Mesenchymal stem cell (in vitro differentiated cells and primary cell): ENCODE measurements around the gene ATXN7.

Experiments
- DNase-seq: peaks from one replicate; pipeline ENCODE4 v3.0.0-alpha.2; 2013
- H2AFZ ChIP-seq: one replicate; pipeline ENCODE4 v1.6.1; 2013; ENCODE audit warnings: low read depth, mild to moderate bottlenecking, control low read depth, inconsistent platforms, low read length, moderate library complexity
- H2AK5ac ChIP-seq: 2 replicates; pipeline ENCODE4 v1.6.1; 2013; ENCODE audit warnings: low read length, moderate library complexity, mild to moderate bottlenecking, inconsistent platforms; ENCODE audit not compliant: severe bottlenecking
- H2BK120ac ChIP-seq: one replicate; pipeline ENCODE4 v1.6.1; 2013; ENCODE audit warnings: low read depth, mild to moderate bottlenecking, inconsistent platforms, low read length, moderate library complexity
- H2BK12ac ChIP-seq, 2 experiments: one replicate each; pipeline ENCODE4 v1.6.1; 2013; ENCODE audit warnings: inconsistent platforms in 2 of 2, low read length in 2 of 2, mild to moderate bottlenecking in 2 of 2, moderate library complexity in 2 of 2, control low read depth in 1 of 2
- H2BK15ac ChIP-seq: one replicate; pipeline ENCODE4 v1.6.1; 2013; ENCODE audit warnings: mild to moderate bottlenecking, low read depth, inconsistent platforms; ENCODE audit not compliant: poor library complexity, severe bottlenecking
- H2BK5ac ChIP-seq: 2 replicates; pipeline ENCODE4 v1.6.1; 2013; ENCODE audit warnings: low read depth, mild to moderate bottlenecking, low read length, control low read depth, inconsistent platforms; ENCODE audit not compliant: poor library complexity, severe bottlenecking
- H3K14ac ChIP-seq, 2 experiments: one replicate each; pipeline ENCODE4 v1.6.1; 2013; ENCODE audit warnings: inconsistent platforms in 2 of 2, low read length in 2 of 2, control low read depth in 1 of 2, mild to moderate bottlenecking in 1 of 2, moderate library complexity in 1 of 2
- H3K18ac ChIP-seq, 2 experiments: one replicate each; pipeline ENCODE4 v1.6.1; 2013; ENCODE audit warnings: inconsistent platforms in 2 of 2, low read length in 2 of 2, control low read depth in 1 of 2, low read depth in 1 of 2, mild to moderate bottlenecking in 1 of 2
- H3K23ac ChIP-seq, 2 experiments: one replicate each; pipeline ENCODE4 v1.6.1; 2013; ENCODE audit warnings: inconsistent platforms in 2 of 2, low read length in 2 of 2, mild to moderate bottlenecking in 2 of 2, moderate library complexity in 2 of 2, control low read depth in 1 of 2
- H3K27ac ChIP-seq: 2 replicates; pipeline ENCODE4 v1.5.1; 2013; ENCODE audit warnings: mild to moderate bottlenecking, moderate library complexity, low read length, control low read depth, inconsistent platforms; ENCODE audit not compliant: poor library complexity, severe bottlenecking
- H3K27me3 ChIP-seq, 2 experiments: 2 replicates each; pipeline versions ENCODE4 v1.6.1 to v1.7.0; 2013; ENCODE audit warnings: low read length in 2 of 2, mild to moderate bottlenecking in 2 of 2, moderate library complexity in 2 of 2, control low read depth in 1 of 2, inconsistent platforms in 1 of 2; ENCODE audit not compliant: control insufficient read depth in 1 of 2, insufficient read depth in 1 of 2
- H3K36me3 ChIP-seq, 2 experiments: 2 replicates each; pipeline versions ENCODE4 v1.6.1 to v1.7.0; 2013; ENCODE audit warnings: low read length in 2 of 2, control low read depth in 1 of 2, inconsistent platforms in 1 of 2, low read depth in 1 of 2, mild to moderate bottlenecking in 1 of 2; ENCODE audit not compliant: insufficient read depth in 2 of 2, control insufficient read depth in 1 of 2
- H3K4ac ChIP-seq, 2 experiments: one replicate each; pipeline ENCODE4 v1.6.1; 2013; ENCODE audit warnings: inconsistent platforms in 2 of 2, low read length in 2 of 2, mild to moderate bottlenecking in 2 of 2, moderate library complexity in 2 of 2, control low read depth in 1 of 2, low read depth in 1 of 2
- H3K4me1 ChIP-seq: 2 replicates; pipeline ENCODE4 v1.6.1; 2013; ENCODE audit warnings: low read depth, low read length, control low read depth; ENCODE audit not compliant: control insufficient read depth, insufficient read depth
- H3K4me2 ChIP-seq: 2 replicates; pipeline ENCODE4 v1.6.1; 2013; ENCODE audit warnings: low read length, mild to moderate bottlenecking, inconsistent platforms; ENCODE audit not compliant: poor library complexity, severe bottlenecking
- H3K4me3 ChIP-seq, 2 experiments: 2 replicates each; pipeline versions ENCODE4 v1.5.1 to v1.7.0; 2013; ENCODE audit warnings: low read length in 2 of 2, mild to moderate bottlenecking in 2 of 2, control low read depth in 1 of 2, low read depth in 1 of 2; ENCODE audit not compliant: insufficient read depth in 1 of 2
- H3K79me1 ChIP-seq: replicated peaks from 2 replicates; pipeline ENCODE4 v1.6.1; 2013; ENCODE audit warnings: mild to moderate bottlenecking, control low read depth, low read length, inconsistent platforms; ENCODE audit not compliant: poor library complexity, severe bottlenecking
- H3K9ac ChIP-seq: 2 replicates; pipeline ENCODE4 v1.7.0; 2013; ENCODE audit warnings: mild to moderate bottlenecking, low read length, moderate library complexity
- H3K9me3 ChIP-seq: 2 replicates; pipeline ENCODE4 v1.7.0; 2013; ENCODE audit warnings: mild to moderate bottlenecking, low read length; ENCODE audit not compliant: control insufficient read depth
- H4K8ac ChIP-seq: one replicate; pipeline ENCODE4 v1.6.1; 2013; ENCODE audit warnings: inconsistent platforms, mild to moderate bottlenecking, low read length, moderate library complexity
- H4K91ac ChIP-seq: one replicate; pipeline ENCODE4 v1.6.1; 2013; ENCODE audit warnings: mild to moderate bottlenecking, low read length, inconsistent platforms
- WGBS: methylation state at CpG from one replicate; pipeline ENCODE4 v1.1.7; 2013; ENCODE audit warnings: mixed read lengths; 5-methylcytosine and 5-hydroxymethylcytosine counted together

The ATXN7 gene

GRCh38 chr3:63895422-63896189 lies 31.9 kb downstream of the ATXN7 start:
- Histone ChIP-seq H3K18ac (no peak overlapping the region), H3K36me3 (peaks cover 10 to 36% of the 10 kb centered on the region in 2 experiments), H3K79me1 (peaks cover 25% of the 10 kb centered on the region), H3K27ac (no peak overlapping the region), H3K27me3 (no peaks in the 10 kb centered on the region), H3K4me1 (no peaks in the 10 kb centered on the region), H2BK12ac (no peak overlapping the region), H4K8ac (no peak overlapping the region), H2BK15ac (no peak overlapping the region), H2BK5ac (no peak overlapping the region), H3K4me2 (no peak overlapping the region), H2BK120ac (no peak overlapping the region), H4K91ac (no peak overlapping the region), H3K4me3 (no peak overlapping the region), H2AFZ (no peak overlapping the region), H3K4ac (no peak overlapping the region), H3K23ac (no peak overlapping the region), H3K9ac (no peak overlapping the region), H2AK5ac (no peak overlapping the region), H3K14ac (no peak overlapping the region), H3K9me3 (no peaks in the 10 kb centered on the region)
- no peak for DNase-seq
- WGBS: 97% methylated on average over 3 of the region's 5 CpGs

- Histone ChIP-seq H4K91ac (no peak overlapping the region), H3K36me3 (peaks cover 10 to 41% of the 10 kb centered on the region in 2 experiments), H2BK12ac (no peak overlapping the region), H3K27me3 (no peaks in the 10 kb centered on the region), H3K18ac (no peak overlapping the region), H3K27ac (no peak overlapping the region), H3K23ac (no peak overlapping the region), H2AFZ (no peak overlapping the region), H3K14ac (no peak overlapping the region), H2BK120ac (no peak overlapping the region), H2BK5ac (no peak overlapping the region), H4K8ac (no peak overlapping the region), H3K4me3 (no peak overlapping the region), H3K4me2 (no peak overlapping the region), H3K4ac (no peak overlapping the region), H3K79me1 (peaks cover 20% of the 10 kb centered on the region), H3K4me1 (no peaks in the 10 kb centered on the region), H3K9me3 (no peaks in the 10 kb centered on the region), H3K9ac (no peak overlapping the region), H2AK5ac (no peak overlapping the region), H2BK15ac (no peak overlapping the region)
- no CpG with 5 or more reads among the region's 1 CpG for WGBS
- no peak for DNase-seq
Measured at GRCh38 chr3:63896332-63897030, 32.8 kb downstream of the ATXN7 start.

GRCh38 chr3:63900010-63900409 lies 36.3 kb downstream of the ATXN7 start:
- no peaks in the 10 kb centered on the region for H3K4me1 ChIP-seq
- H3K4me2 ChIP-seq: no peak overlapping the region
- no peaks in the 10 kb centered on the region for H3K9me3 ChIP-seq
- H3K36me3 ChIP-seq: peaks cover 6 to 42% of the 10 kb centered on the region in 2 experiments
- H3K4ac ChIP-seq: no peak overlapping the region
- no peak overlapping the region for H4K8ac ChIP-seq
- DNase-seq: no peak
- 98% methylated on average over 3 of the region's 5 CpGs for WGBS
- no peak overlapping the region for H3K14ac ChIP-seq
- H2BK5ac ChIP-seq: no peak overlapping the region
- H2AFZ ChIP-seq: no peak overlapping the region
- no peak overlapping the region for H2BK15ac ChIP-seq
- no peak overlapping the region for H2BK12ac ChIP-seq
- H2AK5ac ChIP-seq: no peak overlapping the region
- peaks cover 5% of the 10 kb centered on the region for H3K79me1 ChIP-seq
- H2BK120ac ChIP-seq: no peak overlapping the region
- no peaks in the 10 kb centered on the region for H3K27me3 ChIP-seq
- H3K27ac ChIP-seq: no peak overlapping the region
- H3K9ac ChIP-seq: no peak overlapping the region
- H3K23ac ChIP-seq: no peak overlapping the region
- no peak overlapping the region for H4K91ac ChIP-seq
- H3K4me3 ChIP-seq: no peak overlapping the region
- no peak overlapping the region for H3K18ac ChIP-seq

- Histone ChIP-seq H2BK12ac (no peak overlapping the region), H3K27me3 (no peaks in the 10 kb centered on the region), H3K9ac (no peak overlapping the region), H2BK120ac (no peak overlapping the region), H3K9me3 (no peaks in the 10 kb centered on the region), H4K91ac (no peak overlapping the region), H3K4me2 (no peak overlapping the region), H3K36me3 (peaks cover 6 to 45% of the 10 kb centered on the region in 2 experiments), H2AFZ (no peak overlapping the region), H3K4ac (no peak overlapping the region), H3K14ac (no peak overlapping the region), H3K18ac (no peak overlapping the region), H3K23ac (no peak overlapping the region), H4K8ac (no peak overlapping the region), H3K79me1 (peaks cover 6% of the 10 kb centered on the region), H2AK5ac (no peak overlapping the region), H3K4me1 (no peaks in the 10 kb centered on the region), H2BK15ac (no peak overlapping the region), H2BK5ac (no peak overlapping the region), H3K4me3 (no peak overlapping the region), H3K27ac (no peak overlapping the region)
- no peak for DNase-seq
- 88% methylated on average over 2 of the region's 2 CpGs for WGBS
Measured at GRCh38 chr3:63900459-63900858, 36.8 kb downstream of the ATXN7 start.
